GM18907 (cell line): ENCODE results near the gene RAP1GAP2.

ENCODE experiments used
- ATAC-seq: cut with Tn5 transposase; IDR thresholded peaks from one replicate; pipeline ENCODE4 v1.9.1; 2021; ENCODE audit warnings: mild to moderate bottlenecking, moderate library complexity; ENCODE audit not compliant: unreplicated experiment

The RAP1GAP2 gene

DNA sequence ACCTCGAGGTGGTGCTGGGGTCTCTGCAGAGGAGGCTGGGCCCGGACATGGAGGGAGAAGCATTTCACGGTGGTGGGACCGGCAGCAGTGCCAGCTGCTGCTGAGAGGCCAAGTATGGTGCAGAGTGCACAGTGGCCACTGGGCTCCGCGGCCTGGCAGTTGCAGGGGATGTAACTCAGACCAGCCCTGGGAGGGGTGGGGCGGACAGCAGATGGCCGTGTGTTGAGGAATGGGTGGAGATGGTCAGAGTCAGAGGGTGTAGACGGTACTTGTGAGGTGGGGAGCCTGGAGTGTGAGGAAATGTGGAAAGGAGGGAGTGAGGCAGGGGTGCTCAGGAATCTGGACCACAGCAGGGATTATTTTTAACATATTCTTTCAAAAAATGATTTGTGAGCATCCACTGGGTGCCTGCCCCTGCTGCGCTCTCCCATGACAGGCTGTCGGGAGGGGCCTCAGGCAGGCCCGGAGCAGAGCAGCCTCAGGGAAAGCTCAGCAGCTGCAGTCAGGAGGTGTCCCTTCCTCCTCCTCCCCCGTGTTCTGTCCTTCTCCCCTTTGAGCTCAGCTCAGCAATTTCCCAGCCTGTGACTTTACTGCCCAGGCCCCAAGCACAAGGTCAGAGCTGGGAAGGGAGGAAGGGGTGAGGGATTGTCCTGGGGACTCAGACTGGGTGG is 113.1 kb downstream of the RAP1GAP2 start:
- no peak for ATAC-seq

GRCh38 chr17:2909846-2910234 is 113.6 kb downstream of the RAP1GAP2 start:
- ATAC-seq: no peak

GRCh38 chr17:2911035-2911754 is 115.0 kb downstream of the RAP1GAP2 start:
- no peak for ATAC-seq

DNA sequence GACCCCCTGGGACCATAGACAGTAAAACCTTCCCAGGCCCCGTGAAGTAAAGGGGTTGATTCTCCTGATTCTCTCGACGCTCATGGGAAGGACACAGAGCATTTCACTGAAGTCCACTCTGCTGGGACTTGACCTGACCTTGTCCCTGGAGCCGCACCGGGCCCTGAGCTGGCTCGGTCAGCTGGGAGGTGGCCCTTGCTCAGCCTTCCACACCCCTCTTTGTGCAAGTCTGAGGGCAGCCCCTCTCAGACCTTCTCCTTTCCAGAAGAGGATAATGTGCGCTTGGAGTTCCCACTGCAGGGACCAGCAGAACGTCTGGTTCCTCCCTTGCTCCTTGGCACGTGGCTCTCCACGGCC is 115.5 kb downstream of the RAP1GAP2 start:
- no peak for ATAC-seq

DNA sequence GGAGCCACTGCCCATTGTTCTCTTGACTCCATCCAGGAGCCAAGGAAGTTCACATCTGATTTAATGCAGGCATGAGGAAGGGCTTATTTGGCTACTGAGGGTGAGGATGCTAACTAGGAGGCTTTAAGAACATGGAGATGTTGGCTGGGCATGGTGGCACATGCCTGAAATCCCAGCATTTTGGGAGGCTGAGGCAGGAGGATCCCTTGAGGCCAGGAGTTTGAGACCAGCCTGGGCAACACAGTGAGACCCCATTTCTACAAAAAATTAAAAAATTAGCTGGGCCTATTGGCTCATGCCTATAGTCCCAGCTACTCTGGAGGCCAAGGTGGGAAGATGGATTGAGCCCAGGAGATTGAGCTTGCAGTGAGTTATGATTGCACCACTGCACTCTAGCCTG is 116.5 kb downstream of the RAP1GAP2 start:
- ATAC-seq: no peak

DNA sequence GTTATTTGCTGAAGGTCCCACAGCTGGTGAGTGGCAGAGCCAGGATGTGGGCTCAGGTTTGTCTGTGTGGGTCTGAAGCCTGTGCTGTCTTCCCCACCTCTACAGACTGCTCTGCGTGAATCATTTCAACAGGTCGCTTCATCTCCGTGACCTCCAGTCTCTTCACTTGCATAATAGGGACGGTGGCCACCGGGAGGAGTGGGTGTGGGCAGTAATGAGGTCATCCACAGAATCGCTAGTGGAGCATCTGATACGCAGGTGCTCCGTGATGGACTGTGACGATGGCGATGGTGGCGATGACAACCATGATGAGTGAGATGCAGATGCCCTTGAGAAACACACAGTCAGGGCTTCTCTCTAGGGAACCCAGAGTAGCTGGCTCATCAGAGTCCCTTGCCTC is 120.2 kb downstream of the RAP1GAP2 start:
- no peak for ATAC-seq

DNA sequence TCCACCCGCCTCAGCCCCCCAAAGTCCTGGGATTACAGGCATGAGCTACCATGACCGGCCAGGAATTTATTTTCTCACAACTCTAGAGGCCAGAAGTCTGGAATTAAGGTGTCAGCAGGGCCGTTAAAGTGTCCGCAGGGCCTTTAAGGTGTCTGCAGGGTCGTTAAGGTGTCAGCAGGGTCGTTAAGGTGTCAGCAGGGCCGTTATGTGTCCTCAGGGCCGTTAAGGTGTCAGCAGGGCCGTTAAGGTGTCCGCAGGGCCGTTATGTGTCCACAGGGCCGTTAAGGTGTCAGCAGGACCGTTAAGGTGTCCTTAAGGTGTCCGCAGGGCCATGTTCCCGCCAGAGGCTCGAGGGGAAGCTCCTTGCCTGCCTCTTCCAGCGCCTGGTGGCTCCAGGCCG is 125.2 kb downstream of the RAP1GAP2 start:
- ATAC-seq: no peak

DNA sequence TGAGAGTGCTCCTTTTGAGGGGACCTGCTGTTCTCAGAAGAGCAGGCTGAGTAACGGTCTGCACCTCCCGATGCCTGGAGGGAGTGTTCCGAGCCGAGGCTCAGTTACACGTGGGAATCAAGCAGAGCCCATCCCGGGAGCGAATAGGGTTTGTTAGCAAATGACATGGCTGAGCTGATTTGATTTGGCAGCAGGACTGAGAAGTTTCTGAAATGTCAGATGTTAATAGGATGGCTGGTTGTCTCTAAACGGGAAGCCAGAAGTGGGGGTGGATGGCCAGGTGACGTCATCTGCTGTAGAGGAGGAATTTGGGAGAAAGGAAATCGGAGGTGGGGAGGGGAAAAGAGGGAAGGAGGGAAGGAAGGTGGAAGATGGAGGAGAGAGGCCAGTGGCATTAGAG is 128.0 kb downstream of the RAP1GAP2 start:
- no peak for ATAC-seq

DNA sequence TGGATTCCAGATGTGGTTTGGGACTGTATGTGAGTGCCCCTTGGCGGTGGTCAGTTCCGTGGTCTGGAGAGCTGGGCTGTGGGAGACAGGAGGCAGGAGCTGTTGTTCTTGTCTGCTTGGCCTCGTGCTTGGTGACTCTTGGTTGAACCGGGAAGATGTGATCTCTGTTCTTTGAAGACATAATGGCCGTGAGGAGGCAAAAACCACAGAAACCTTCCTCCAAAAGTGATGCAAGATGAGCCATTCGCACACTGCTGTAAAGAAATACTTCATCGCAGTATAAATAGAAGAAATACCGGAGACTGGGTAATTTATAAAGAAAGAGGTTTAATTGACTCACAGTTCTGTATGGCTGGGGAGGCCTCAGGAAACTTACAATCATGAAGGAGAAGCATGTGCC is 128.8 kb downstream of the RAP1GAP2 start:
- no peak for ATAC-seq

DNA sequence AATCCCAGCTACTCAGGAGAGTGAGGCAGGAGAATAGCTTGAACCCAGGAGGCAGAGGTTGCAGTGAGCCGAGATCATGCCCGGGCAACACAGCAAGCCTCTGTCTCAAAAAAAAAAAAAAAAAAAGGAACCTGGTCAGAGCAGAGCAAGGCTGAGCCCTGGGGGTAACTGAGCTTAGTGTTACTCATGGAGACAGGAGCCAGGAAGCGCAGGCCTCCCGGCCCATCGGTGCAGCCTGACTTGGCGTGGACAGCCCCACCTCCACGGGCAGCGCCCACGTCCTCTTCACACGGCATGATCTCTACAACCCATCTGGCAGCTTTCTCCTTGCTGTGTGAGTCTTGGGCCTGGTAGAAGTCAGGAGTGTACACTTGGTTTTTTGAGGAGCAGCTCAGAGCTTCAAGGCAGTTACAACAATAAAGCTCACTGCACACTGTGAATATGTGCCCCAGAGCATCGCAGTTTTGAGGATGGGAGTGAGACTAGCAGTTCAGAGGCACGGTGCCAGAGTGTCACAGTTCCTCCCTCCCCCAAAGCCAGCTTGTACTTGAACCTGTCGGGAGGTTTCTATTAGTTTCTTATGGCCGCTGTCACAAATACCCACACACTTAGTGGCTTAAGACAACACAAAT is 129.9 kb downstream of the RAP1GAP2 start:
- ATAC-seq: no peak

DNA sequence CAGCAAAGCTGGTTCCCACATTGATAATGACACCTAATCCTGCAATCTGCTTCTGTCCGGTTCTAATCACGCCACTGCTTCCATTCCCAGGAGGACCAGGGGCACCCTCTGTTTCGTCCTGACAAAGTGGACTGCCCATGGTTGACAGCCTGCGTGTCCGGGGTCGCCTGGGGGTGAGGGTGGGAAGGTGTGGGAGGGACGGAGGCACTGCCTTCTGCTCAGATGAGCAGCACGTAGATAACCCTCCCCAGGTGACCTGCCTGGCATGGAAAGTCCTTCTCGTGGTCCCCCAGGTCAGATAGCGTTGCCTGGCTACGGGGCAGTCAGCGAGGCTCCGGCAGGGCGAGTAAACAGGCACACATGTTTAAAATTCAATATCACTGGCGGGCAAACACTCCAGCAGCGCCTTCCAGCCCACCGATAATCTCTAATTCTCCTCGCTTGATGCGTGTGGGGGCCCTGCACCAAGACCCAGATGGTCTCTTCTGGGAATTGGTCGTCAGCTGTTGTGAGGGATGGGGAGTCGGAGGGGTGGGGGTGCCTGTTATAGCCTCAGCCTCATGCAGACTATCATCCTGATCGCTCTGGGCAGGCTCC is 132.2 kb downstream of the RAP1GAP2 start:
- ATAC-seq: no peak

GRCh38 chr17:2929881-2930533 is 133.8 kb downstream of the RAP1GAP2 start:
- ATAC-seq: no peak

- ATAC-seq: no peak
Measured at GRCh38 chr17:2931876-2932275, 135.6 kb downstream of the RAP1GAP2 start.

DNA sequence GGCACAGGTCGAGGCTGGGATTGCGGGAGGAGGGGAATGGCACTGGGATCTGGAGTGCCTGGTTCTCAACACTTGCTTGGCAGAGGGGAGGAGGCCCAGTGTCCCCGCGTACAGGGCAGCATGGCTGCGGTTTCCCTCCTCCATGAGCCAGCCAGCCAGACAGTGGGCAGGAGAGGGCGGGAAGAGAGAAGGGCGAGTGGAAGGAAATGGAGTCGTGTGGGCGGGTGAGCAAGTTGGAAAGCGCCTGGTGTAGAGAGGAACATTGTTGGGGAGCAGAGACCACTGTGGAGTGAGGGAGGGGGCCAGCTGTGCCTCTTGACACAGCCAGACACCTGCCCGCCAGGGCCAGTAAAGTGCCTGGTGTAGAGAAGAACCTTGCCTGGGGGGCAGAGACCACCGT is 136.7 kb downstream of the RAP1GAP2 start:
- ATAC-seq: no peak

- no peak for ATAC-seq
Measured at GRCh38 chr17:2933606-2934005, 137.4 kb downstream of the RAP1GAP2 start.

DNA sequence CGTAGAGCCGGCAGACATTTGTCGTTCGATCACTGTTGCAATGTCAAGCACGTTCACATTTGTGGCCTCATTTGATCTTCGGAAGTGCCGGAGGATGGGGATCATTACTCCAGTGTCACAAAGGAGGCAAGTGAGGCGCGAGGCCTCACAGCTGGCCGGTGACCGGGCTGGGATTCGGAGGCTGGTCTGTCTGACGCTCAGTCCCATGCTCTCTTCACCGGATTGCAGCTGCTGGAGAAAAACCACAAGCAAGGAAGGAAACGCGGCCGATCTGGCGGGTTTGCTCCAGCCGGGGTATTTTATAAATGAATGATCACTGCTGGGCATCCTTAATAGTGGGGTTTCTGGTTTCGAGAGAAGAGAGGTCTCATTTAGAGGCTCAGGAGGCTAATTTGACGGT is 139.4 kb downstream of the RAP1GAP2 start:
- ATAC-seq: no peak

DNA sequence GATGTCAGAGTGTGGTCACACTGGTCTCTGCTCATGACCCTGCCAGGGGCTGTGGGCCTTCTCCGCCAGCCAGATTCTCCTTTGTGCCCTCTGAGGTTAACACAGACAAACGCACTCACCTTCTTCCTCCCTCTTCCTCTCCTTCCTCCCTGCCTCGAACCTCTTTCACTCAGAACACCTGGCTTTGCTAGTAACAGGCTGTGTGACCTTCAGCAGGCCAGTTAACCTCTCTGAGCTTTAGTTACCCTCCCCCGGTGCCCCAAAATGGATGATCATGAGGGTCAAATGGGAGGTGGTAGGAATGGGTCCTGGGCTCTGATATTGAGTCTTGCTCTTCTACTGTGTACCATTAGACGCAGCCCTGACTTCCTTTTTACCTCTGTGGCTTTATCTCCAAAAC is 140.1 kb downstream of the RAP1GAP2 start:
- ATAC-seq: no peak

DNA sequence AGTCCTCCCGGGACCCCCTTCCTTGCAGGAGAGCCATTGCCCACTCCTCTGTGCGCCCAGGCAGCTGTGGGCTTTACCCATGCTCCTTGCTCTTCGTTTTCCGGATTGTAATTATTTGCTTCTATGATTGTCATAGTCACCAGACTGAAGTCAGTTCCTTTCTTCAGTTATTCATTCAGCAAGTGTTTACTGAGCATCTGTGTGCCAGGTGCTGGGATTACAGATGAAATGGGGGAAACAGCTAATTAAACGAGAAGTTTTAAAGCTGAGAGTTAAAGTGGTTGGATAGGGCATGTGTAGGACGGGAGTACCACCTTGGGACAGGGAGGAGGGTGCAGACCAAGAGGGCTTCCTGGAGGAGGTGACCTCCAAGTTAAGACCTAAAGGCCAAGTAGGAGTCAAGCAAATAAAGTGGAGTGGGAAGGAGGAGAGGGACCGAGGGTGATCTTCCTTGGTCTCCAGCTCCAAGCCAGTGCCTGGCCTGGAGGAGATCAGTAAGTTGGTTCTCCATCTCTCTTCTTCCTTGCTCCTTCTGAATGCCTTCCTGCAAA is 140.6 kb downstream of the RAP1GAP2 start:
- no peak for ATAC-seq

DNA sequence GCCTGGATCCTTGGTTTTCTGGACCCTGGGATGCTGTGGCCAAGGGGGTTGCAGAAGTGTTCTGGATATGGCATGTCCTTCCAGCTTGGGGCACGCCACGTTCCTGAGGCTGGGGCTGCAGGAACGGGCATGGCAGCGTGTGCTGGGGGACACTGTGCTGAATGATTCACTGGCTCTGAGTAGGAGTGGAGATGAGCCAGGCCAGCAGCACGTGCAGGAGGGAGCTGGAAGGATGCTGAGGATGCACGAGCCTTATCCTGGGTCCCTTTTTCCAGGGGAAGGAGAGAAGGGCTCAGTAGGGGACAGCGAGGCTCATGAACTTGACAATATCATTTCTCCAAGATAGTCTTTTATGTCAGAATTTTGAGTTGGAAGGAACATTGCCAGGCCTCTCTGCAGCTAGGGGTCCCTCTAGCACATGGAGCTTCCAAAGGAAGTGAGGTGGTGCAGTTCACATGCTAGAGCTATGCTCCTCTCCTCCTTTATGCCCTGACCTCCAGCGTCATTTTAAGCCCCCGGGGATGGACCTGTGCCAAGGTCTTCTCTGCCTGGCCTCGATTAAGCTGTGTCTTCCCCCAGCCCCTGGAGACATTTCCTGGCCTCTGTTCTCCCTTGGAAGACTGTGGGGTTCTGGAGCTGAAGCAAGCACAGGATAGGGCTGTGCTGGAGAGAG is 141.2 kb downstream of the RAP1GAP2 start:
- no peak for ATAC-seq

- no peak for ATAC-seq
Measured at GRCh38 chr17:2939714-2940351, 143.6 kb downstream of the RAP1GAP2 start.
